ENCODE results near the gene RUNX1.

GRCh38 chr21:35025206-35026152 lies 23.6 kb downstream of the RUNX1 start:
- no peak for TF ChIP-seq CTCF (IDR thresholded peaks at IDR 0.05; ENCODE audit: low read depth, low read length)
- TF ChIP-seq EZH2phosphoT487 (IDR thresholded peaks at IDR 0.05; ENCODE audit: low read depth): no peak
